B cell (primary cell): ENCODE measurements around the gene SMC1B.

ENCODE experiments used
- CTCF ChIP-seq: fragments of 200-600 bp; IDR thresholded peaks from one replicate; pipeline ENCODE4 v1.8.0; 2022; ENCODE audit warnings: antibody characterized with exemption, mild to moderate bottlenecking
- EZH2 ChIP-seq: IDR thresholded peaks from 2 replicates; pipeline ENCODE4 v1.6.1; 2012; ENCODE audit warnings: borderline replicate concordance, low read depth, mild to moderate bottlenecking, moderate library complexity, low read length; ENCODE audit not compliant: insufficient read depth, poor library complexity, severe bottlenecking

GRCh38 chr22:45358127-45358526, 55.3 kb downstream of the SMC1B start:
- TF ChIP-seq CTCF, result no peak
- no peak for TF ChIP-seq EZH2
